ENCODE data around the gene EXOG.

DNA sequence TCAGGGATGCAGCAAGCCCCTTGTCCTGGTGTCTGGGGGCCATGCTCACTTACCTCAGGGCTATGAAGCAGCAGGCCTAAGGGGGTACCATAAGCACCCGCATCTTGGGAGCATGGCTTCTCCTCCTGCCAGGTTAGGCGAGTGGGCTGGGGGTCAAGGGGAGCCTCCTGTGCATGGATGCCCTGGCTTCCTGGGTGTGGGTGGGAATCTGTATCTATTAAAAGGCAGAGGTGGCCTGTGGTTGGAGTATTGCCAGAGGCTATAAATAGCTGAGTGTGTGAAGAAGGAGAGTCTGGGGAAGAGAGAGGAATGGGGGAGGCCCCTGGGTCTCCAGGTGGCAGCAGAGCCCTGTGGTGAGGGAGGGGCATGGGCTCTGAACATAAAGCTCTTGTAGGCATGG, 22.9 kb upstream of the EXOG start:
- TF ChIP-seq, protein P1, sequence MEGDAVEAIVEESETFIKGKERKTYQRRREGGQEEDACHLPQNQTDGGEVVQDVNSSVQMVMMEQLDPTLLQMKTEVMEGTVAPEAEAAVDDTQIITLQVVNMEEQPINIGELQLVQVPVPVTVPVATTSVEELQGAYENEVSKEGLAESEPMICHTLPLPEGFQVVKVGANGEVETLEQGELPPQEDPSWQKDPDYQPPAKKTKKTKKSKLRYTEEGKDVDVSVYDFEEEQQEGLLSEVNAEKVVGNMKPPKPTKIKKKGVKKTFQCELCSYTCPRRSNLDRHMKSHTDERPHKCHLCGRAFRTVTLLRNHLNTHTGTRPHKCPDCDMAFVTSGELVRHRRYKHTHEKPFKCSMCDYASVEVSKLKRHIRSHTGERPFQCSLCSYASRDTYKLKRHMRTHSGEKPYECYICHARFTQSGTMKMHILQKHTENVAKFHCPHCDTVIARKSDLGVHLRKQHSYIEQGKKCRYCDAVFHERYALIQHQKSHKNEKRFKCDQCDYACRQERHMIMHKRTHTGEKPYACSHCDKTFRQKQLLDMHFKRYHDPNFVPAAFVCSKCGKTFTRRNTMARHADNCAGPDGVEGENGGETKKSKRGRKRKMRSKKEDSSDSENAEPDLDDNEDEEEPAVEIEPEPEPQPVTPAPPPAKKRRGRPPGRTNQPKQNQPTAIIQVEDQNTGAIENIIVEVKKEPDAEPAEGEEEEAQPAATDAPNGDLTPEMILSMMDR (IDR thresholded peaks at IDR 0.05; ENCODE audit: low read length): no peak
- no peak for TF ChIP-seq EZH2 (IDR thresholded peaks at IDR 0.05; ENCODE audit: borderline replicate concordance, low read length)

All from OCI-LY1 (cell line).